ENCODE results near the gene UBTF.

The UBTF gene

DNA sequence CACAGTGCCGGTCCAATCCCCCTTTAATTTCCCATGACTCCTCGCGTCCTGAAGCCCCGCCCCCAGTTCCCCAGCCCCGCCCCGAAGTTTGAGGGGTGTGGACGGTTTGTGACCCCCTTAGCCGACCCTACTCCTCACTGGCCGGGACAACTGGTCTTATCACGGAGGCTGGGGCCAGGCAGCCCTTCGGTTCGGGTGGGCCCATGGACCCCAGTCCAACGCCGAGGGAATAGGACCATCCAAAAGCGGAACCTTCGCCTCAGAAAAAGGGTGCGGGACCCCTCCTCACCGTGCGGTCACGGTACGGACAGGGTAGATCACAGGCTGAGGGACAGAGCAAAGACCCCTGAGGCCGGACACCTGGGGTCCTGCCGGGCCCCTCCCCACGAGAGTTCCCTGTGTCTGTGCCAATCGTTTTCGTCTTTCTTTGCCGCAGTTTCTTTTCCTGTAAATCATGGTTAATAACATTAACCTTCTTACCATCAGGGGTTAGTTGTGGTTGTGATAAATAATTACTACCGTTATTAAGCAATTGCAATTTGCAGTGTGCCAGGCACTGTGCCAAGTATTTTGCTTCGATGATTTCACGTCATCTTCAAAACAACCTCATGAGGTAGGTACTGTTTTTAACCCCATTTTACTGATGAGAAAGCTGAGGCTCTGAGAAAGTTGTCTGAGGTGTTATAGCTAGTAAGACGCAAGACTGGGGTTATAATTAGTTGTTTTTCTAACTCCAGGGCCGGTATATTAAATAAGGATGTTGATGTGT is 32.2 kb downstream of the UBTF start:
- peaks cover 49% of the 10 kb centered on the region for H3K79me2 ChIP-seq (ENCODE audit: low read length)
- TF ChIP-seq EZH2phosphoT487 (IDR thresholded peaks at IDR 0.05; ENCODE audit: low read depth) = no peak
- TF ChIP-seq CTCF (IDR thresholded peaks at IDR 0.05; ENCODE audit: low read depth, low read length) = no peak
- peaks cover 17% of the 10 kb centered on the region for H3K4me1 ChIP-seq (ENCODE audit: low read length)
- peak overlapping the region; percentile 49; the same call in 1 of the 2 replicates for H2AFZ ChIP-seq (ENCODE audit: low read depth, low read length)
- no peaks in the 10 kb centered on the region for H3K27me3 ChIP-seq (ENCODE audit: low read depth, low read length)
- peak overlapping the region; percentile 96 for H3K4me3 ChIP-seq (ENCODE audit: low read length)
- H3K9ac ChIP-seq (ENCODE audit: low read length) = peak overlapping the region; percentile 92
- H3K9me3 ChIP-seq (ENCODE audit: insufficient read depth, low read length) = no peaks in the 10 kb centered on the region
- peaks cover 5% of the 10 kb centered on the region for H3K36me3 ChIP-seq (replicated peaks; ENCODE audit: low read depth, low read length)
- no peaks in the 10 kb centered on the region; the same call in 1 of the 2 replicates for H4K20me1 ChIP-seq (ENCODE audit: insufficient read depth, low read length)
- peak overlapping the region; percentile 74 for H3K4me2 ChIP-seq (ENCODE audit: low read length)
- peak overlapping the region; percentile 71 for H3K27ac ChIP-seq (ENCODE audit: low read length)

- Histone ChIP-seq H3K4me2 (ENCODE audit: low read length) (peak within 1 kb of the TSS; percentile 83), H3K4me1 (ENCODE audit: low read length) (peaks cover 17% of the 10 kb centered on the region), H3K9ac (ENCODE audit: low read length) (peak within 1 kb of the TSS; percentile 92), H3K79me2 (ENCODE audit: low read length) (peaks cover 56% of the 10 kb centered on the region), H2AFZ (ENCODE audit: low read depth, low read length) (peak within 1 kb of the TSS; percentile 49; the same call in 1 of the 2 replicates), H3K27ac (ENCODE audit: low read length) (peak within 1 kb of the TSS; percentile 71), H3K36me3 (replicated peaks; ENCODE audit: low read depth, low read length) (peaks cover 13% of the 10 kb centered on the region), H3K4me3 (ENCODE audit: low read length) (peak within 1 kb of the TSS; percentile 96), H3K27me3 (ENCODE audit: low read depth, low read length) (no peaks in the 10 kb centered on the region), H4K20me1 (ENCODE audit: insufficient read depth, low read length) (no peaks in the 10 kb centered on the region; the same call in 1 of the 2 replicates), H3K9me3 (ENCODE audit: insufficient read depth, low read length) (no peaks in the 10 kb centered on the region)
- no peak for TF ChIP-seq CTCF (IDR thresholded peaks at IDR 0.05; ENCODE audit: low read depth, low read length)
- no peak for TF ChIP-seq EZH2phosphoT487 (IDR thresholded peaks at IDR 0.05; ENCODE audit: low read depth)
Measured at GRCh38 chr17:44186307-44187130, 33.0 kb downstream of the UBTF start, which contains the start of gene TMUB2. TSS of gene TMUB2 (plus strand) at chr17:44186972. CDS start at chr17:44187709, 737 bp downstream.

GRCh38 chr17:44184212-44184810 is 35.2 kb downstream of the UBTF start:
- H2AFZ ChIP-seq (ENCODE audit: low read depth, low read length) = no peak overlapping the region
- H4K20me1 ChIP-seq (ENCODE audit: insufficient read depth, low read length) = no peaks in the 10 kb centered on the region; the same call in 1 of the 2 replicates
- TF ChIP-seq CTCF (IDR thresholded peaks at IDR 0.05; ENCODE audit: low read depth, low read length) (no peak), EZH2phosphoT487 (IDR thresholded peaks at IDR 0.05; ENCODE audit: low read depth) (no peak)
- no peak overlapping the region for H3K27ac ChIP-seq (ENCODE audit: low read length)
- H3K9ac ChIP-seq (ENCODE audit: low read length) = no peak overlapping the region
- H3K4me3 ChIP-seq (ENCODE audit: low read length) = no peak overlapping the region
- no peak overlapping the region for H3K4me2 ChIP-seq (ENCODE audit: low read length)
- peaks cover 10% of the 10 kb centered on the region for H3K36me3 ChIP-seq (replicated peaks; ENCODE audit: low read depth, low read length)
- H3K27me3 ChIP-seq (ENCODE audit: low read depth, low read length) = no peaks in the 10 kb centered on the region
- H3K4me1 ChIP-seq (ENCODE audit: low read length) = peaks cover 17% of the 10 kb centered on the region
- no peaks in the 10 kb centered on the region for H3K9me3 ChIP-seq (ENCODE audit: insufficient read depth, low read length)
- peaks cover 56% of the 10 kb centered on the region for H3K79me2 ChIP-seq (ENCODE audit: low read length)

Data from OCI-LY3 (cell line).